GM18951 (cell line): ENCODE measurements around the gene CCDC14.

Experiments used
- POLR2A ChIP-seq: IDR thresholded peaks from 4 replicates; pipeline ENCODE4 v1.6.1; 2011; ENCODE audit warnings: mild to moderate bottlenecking; ENCODE audit not compliant: insufficient read length, insufficient read depth; ENCODE audit errors: extremely low read depth
- in situ Hi-C: fragments of 300-500 bp; cut with MboI; formaldehyde crosslinking; loops from one replicate; pipeline ENCODE4 v1.12.0; 2022; ENCODE audit warnings: low sequenced_read_pairs, mixed read lengths, inconsistent platforms; ENCODE audit not compliant: unreplicated experiment

The CCDC14 gene

DNA sequence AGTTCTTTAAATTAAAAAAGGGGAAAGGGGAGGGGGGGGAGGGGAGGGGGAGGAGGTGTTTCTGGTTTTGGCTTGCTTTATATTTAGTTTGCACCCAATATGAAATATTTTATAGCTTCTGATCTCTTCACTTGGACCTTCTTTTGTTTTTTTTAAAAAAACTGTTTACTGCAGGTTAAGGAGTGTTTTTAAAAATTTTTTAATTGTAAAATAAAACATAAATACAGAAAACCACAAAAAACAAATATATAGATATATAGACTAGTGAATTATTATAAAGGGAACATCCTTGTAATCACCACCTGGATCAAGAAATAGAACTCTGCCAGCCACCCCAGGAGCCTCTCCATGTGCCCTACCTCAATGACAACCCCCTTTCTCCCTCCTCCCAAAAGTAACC is 76.0 kb downstream of the CCDC14 start:
- TF ChIP-seq POLR2A = no peak
- in situ Hi-C loops = no loop called here

- TF ChIP-seq POLR2A = no peak
- in situ Hi-C loops = no loop called here
Observed at GRCh38 chr3:123884203-123884831, 76.7 kb downstream of the CCDC14 start, which contains the start of gene MYLK. Gene MYLK (minus strand): TSS chr3:123884332. CDS start chr3:123793841, 90,491 bp downstream.

DNA sequence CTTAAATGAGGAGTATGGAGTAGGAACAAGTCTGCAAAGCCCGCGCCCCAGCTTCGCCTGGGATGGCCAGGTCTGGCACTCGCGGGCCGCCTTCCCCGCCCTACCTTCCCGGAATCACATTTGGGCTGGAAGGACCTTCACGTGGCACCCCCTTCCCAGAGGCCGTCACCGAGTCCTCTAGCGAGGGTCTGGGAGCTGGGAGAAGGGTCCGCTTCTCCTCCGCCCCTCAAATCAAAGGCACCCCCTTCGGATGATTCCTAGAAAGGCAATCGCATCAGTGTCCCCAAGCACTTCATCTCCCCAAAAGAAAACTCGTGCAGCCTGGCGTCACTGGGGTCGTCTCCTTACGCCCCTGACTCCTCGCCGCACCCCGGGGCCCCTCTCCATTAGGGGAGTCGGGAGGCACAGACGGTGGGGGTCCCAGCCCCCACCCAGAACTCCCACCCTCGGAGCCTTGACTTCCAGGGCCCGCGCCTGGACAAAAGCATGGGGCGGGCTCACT is 77.3 kb downstream of the CCDC14 start:
- no peak for TF ChIP-seq POLR2A

GRCh38 chr3:123883111-123883510 is 77.9 kb downstream of the CCDC14 start:
- in situ Hi-C loops = no loop called here
- TF ChIP-seq POLR2A = no peak

More for the DNA sequence above, 77.3 kb downstream of the CCDC14 start:
- in situ Hi-C loops = no loop called here

GRCh38 chr3:123881771-123882170 is 79.3 kb downstream of the CCDC14 start:
- in situ Hi-C loops = no loop called here
- no peak for TF ChIP-seq POLR2A

DNA sequence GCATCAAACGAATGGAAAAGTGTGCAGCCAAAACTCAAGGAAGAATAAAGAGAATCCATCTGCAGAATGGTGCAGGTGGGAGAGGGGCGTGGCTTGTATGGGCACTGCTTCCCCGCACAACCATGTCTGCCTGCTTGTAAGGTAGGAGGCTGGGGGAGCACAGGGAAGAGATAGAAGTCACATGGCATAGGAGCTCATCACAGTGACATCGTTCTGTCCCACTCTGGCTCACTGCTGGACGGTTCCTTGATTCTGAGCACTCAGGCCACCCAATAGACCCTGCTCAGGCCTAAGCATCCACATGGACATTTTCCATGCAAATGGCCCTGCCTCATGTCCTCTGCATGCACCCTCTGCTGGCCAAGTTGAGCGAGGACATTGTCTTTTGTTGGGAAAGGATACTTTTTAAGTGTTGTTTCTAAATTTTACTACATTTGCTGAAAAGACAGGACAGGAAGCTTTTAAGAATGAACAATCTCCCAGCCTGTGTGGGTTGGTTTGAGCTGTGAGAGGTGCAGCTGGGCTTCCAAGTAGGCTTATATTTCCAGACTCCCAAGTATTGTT is 79.9 kb downstream of the CCDC14 start:
- no peak for TF ChIP-seq POLR2A
- in situ Hi-C loops = no loop called here

DNA sequence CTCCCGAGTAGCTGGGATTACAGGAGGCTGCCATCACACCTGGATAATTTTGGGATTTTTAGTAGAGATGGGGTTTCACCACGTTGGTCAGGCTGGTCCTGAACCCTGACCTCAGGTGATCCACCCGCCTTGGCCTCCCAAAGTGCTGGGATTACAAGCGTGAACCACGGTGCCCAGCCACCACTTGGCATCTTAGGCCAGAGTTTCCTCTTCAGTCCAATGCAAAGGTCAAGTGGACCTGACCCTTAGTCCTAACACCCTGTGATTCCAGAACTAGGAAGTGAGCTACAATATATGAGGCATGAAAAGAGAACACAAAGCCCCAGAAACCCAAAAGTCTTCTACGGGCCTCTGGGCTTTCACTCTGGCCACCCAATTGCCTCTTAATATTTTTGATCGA is 82.2 kb downstream of the CCDC14 start:
- in situ Hi-C loops = no loop called here
- TF ChIP-seq POLR2A = no peak

DNA sequence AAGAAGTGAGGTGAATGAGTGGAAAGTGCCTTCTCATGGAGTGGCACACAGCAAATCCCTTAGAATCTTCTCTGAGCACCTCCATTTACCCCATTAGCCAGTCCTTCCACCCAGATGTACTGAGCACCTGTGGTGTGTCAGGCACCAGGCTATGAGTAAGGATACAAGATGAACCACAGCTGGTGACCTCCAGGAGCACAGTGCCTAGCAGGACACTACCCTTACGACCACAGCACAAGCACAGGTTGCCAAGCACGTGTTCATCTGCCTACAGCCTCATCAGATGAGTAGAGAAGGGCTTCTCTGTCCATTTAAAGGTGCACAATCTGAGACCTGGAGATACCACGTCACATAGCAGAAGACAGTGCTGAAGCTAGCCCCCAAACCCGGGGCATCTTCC is 83.1 kb downstream of the CCDC14 start:
- in situ Hi-C loops = no loop called here
- no peak for TF ChIP-seq POLR2A

DNA sequence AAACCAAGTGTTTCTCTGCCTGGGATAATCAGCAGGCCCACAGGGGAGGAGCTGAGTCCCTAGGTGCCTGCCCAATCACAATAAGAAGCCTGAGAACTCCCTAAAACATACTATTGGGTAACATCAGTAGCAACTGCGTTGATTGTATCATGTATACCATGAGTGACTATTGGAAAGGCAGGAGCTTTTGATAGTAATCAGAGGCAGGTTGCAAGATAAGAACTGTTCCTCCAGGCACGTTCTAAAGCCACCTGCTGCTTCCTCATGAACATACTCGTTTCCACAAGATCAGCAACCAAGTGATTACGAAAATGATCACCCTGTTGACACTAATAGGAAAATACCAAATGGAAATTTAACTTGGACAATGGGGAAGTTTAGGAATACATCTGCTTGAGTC is 83.6 kb downstream of the CCDC14 start:
- in situ Hi-C loops = no loop called here
- no peak for TF ChIP-seq POLR2A

GRCh38 chr3:123876858-123877257 is 84.2 kb downstream of the CCDC14 start:
- TF ChIP-seq POLR2A = no peak
- in situ Hi-C loops = no loop called here

DNA sequence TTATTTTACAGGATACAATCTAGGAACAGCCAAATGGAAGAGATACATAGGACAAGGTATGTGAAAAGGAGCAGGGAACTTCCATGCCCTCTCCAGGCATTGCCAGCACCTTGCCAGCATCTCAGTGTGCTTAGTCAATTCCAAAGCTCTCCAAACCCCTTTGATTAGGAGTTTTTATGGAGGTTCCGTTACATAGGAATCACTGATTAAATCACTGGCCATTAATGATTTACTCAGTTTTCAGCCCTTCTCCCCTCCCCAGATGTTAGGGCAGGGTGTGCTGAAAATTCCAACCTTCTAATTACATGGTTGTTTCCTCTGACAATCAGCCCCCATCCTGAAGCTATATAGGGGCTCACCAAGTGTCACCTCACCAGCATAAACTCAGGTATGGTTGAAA is 88.4 kb downstream of the CCDC14 start:
- no peak for TF ChIP-seq POLR2A
- in situ Hi-C loops = no loop called here

- TF ChIP-seq POLR2A = no peak
- in situ Hi-C loops = no loop called here
Observed at GRCh38 chr3:123871946-123872345, 89.1 kb downstream of the CCDC14 start.

- in situ Hi-C loops = no loop called here
- no peak for TF ChIP-seq POLR2A
Observed at GRCh38 chr3:123870033-123870432, 91.0 kb downstream of the CCDC14 start.

DNA sequence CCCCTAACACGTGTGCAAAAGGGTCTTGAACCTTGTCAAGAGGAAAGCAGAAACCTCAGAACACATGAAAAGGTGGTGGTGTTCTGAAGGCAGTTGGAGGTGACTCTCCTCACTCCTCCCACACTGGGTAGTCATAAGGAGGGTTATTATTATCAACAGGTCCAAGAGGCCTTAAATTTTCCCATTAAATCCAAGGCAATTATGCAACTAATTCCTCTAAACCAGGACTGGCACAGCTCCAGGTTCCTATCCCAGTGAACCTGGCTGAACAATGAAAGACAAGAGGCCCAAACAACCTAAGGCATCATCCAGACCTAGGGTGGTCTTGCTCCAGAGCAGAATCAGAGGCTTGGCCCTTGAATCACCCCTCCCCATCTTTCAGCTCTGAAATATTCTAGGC is 91.9 kb downstream of the CCDC14 start:
- in situ Hi-C loops = no loop called here
- TF ChIP-seq POLR2A = no peak
